K562 (cell line): ENCODE measurements around the gene NPB. TPM values are rescaled to one million over a fixed set of nuclear protein-coding genes. Genes with fewer than 3 reads are reported as not detected.

ENCODE experiments used
- CAMTA2 ChIP-seq: fragments of 250-450 bp; sonication (Bioruptor Pico); conservative IDR thresholded peaks from 2 replicates; pipeline ENCODE4 v1.5.1; 2022
- EGR1 ChIP-seq: fragments of 450-650 bp; conservative IDR thresholded peaks from 2 replicates; pipeline ENCODE4 v1.6.1; 2017; ENCODE audit warnings: mild to moderate bottlenecking
- ESRRA ChIP-seq: fragments of 450-650 bp; IDR thresholded peaks from 2 replicates; pipeline ENCODE4 v1.6.1; 2014; ENCODE audit warnings: low read depth, mild to moderate bottlenecking, moderate library complexity, borderline replicate concordance
- FUS ChIP-seq: fragments of 200-400 bp; formaldehyde crosslinking; optimal IDR thresholded peaks from 2 replicates; pipeline ENCODE3; 2017; ENCODE audit warnings: low read depth, low read length
- HLTF ChIP-seq: fragments of 450-650 bp; IDR thresholded peaks from 2 replicates; pipeline ENCODE4 v1.6.1; 2016
- HSF4 ChIP-seq: fragments of 250-450 bp; sonication (Bioruptor Pico); IDR thresholded peaks from 2 replicates; pipeline ENCODE4 v2.1.2; 2022; ENCODE audit warnings: mild to moderate bottlenecking, moderate library complexity, borderline replicate concordance
- MIER1 ChIP-seq: fragments of 450-650 bp; IDR thresholded peaks from 2 replicates; pipeline ENCODE4 v1.6.1; 2016; ENCODE audit warnings: antibody characterized with exemption, mild to moderate bottlenecking, low read depth
- MTA3 ChIP-seq: fragments of 450-650 bp; formaldehyde crosslinking; IDR thresholded peaks from 2 replicates; pipeline ENCODE4 v1.6.1; 2017; ENCODE audit warnings: mild to moderate bottlenecking, borderline replicate concordance
- MYNN ChIP-seq, 2 experiments: sonication (generic); formaldehyde crosslinking in 1 of 2; IDR thresholded peaks; 2 replicates each; pipeline versions ENCODE4 v1.5.0 to v1.6.1; 2016 to 2020; ENCODE audit warnings: antibody characterized with exemption in 1 of 2, missing genetic modification reagents in 1 of 2
- OTX1 ChIP-seq: fragments of 450-650 bp; formaldehyde crosslinking; IDR thresholded peaks from 2 replicates; pipeline ENCODE4 v1.4.0; 2022; ENCODE audit warnings: mild to moderate bottlenecking
- PHB ChIP-seq: fragments of 250-450 bp; sonication (Bioruptor Pico); IDR thresholded peaks from 2 replicates; pipeline ENCODE4 v1.5.0; 2021
- PHB2 ChIP-seq: fragments of 450-650 bp; IDR thresholded peaks from 2 replicates; pipeline ENCODE4 v1.6.1; 2017; ENCODE audit warnings: low read depth
- POLR2G ChIP-seq: fragments of 200-400 bp; formaldehyde crosslinking; IDR thresholded peaks from 2 replicates; pipeline ENCODE4 v1.6.1; 2017; ENCODE audit warnings: low read depth, mild to moderate bottlenecking, antibody characterized with exemption, low read length, moderate library complexity
- STAT5A ChIP-seq: IDR thresholded peaks from 2 replicates; pipeline ENCODE4 v1.6.1; 2012; ENCODE audit warnings: low read length, inconsistent platforms, borderline replicate concordance
- TBL1XR1 ChIP-seq, 2 experiments: IDR thresholded peaks; 2 replicates each; pipeline ENCODE4 v1.6.1; 2012; ENCODE audit warnings: improper control_type of control experiment in 2 of 2, low read length in 2 of 2, mild to moderate bottlenecking in 1 of 2
- ZNF830 ChIP-seq: fragments of 250-450 bp; sonication (Bioruptor Pico); IDR thresholded peaks from 2 replicates; pipeline ENCODE4 v1.5.0; 2021; ENCODE audit warnings: mild to moderate bottlenecking
- polyA plus RNA-seq, 8 experiments: library from polyadenylated mRNA; depleted of rRNA in 4 of 8; stranded (reverse) in 5 of 8; unstranded in 3 of 8; fragments of >200 nt; fragmentation: Nextera tagmentation in 2 of 8; fragmentation: Illumina TruSeq in 1 of 8; extraction: Ambion mirVana in 2 of 8; extraction: Trizol in 1 of 8; gene quantifications; 2 replicates each; pipeline versions ENCODE4 v1.2.1 to v1.2.3, GENCODE V29; 2011 to 2014; ENCODE audit warnings: inconsistent platforms in 1 of 8, missing spikeins in 1 of 8
- total RNA-seq, 7 experiments: library from RNA; depleted of rRNA in 6 of 7; stranded (reverse); fragments of >200 nt in 6 of 7; fragmentation: Illumina TruSeq in 2 of 7; extraction: Trizol in 2 of 7; gene quantifications; 2 replicates each; pipeline versions ENCODE4 v1.2.1 to v1.2.3, GENCODE V29; 2011 to 2021; ENCODE audit warnings: low replicate concordance in 1 of 7
- TF ChIP-seq, protein P1 (sequence below): sonication (generic); formaldehyde crosslinking; IDR thresholded peaks from 2 replicates; pipeline ENCODE4 v1.4.0; 2020; ENCODE audit warnings: mild to moderate bottlenecking, missing genetic modification reagents
- TF ChIP-seq, protein P2 (sequence below): fragments of 250-450 bp; sonication (Bioruptor Pico); IDR thresholded peaks from 2 replicates; pipeline ENCODE4 v1.4.0; 2020
- TF ChIP-seq, protein P3 (sequence below): sonication (generic); formaldehyde crosslinking; IDR thresholded peaks from 2 replicates; pipeline ENCODE4 v1.8.1; 2023; ENCODE audit warnings: mild to moderate bottlenecking, missing genetic modification reagents

The NPB gene
- total and polyA plus RNA-seq, 9 of the 15 experiments (the other 6 are each of a cell fraction or from before 2014, with no cell fraction given): 0.03 to 0.61 (median 0.14) TPM; not detected in 2

DNA sequence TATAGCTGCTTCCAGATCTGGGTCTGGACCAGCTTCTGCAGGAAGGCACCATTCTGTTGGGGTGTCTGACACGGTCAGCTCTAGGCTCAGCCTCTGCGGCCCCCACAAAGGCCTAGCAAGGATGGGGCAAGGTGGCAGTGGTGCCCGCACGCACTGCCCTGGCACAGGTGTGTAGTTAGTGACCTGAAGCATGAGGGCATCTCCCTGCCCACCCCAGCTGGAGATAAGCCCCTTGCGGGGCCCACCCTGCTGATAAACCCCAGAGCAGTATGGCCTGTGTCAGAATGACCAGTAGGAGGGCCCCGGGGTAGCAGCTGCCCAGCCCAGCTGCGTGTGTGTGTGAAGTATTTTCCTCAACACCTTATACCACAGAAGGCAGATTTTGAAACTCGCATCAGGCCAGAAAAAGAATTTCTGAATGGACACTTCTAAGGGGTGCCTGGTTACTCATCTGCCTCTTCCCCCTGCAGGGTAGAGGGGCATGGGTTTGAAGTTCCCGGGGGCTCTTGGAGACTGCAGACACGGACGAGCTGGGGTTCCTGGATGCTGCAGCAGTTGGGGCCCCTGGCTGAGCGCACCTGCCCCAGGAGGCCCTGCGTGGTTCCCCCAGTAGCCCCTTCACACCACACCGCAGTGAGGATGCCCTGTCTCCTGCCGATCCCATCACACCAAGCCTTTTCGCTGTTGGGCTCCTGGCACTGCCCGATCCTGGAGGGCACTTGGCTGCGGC is 35.4 kb upstream of the NPB start (continued):
- TF ChIP-seq POLR2G (peak; percentile 84), PHB (peak; percentile 8), STAT5A (no peak; the same call in 1 of the 2 replicates), ESRRA (no peak), ZNF830 (CRISPR knock-in tag) (0 out of 2 replicates have a peak, but pooled peaks have one; percentile 35), OTX1 (peak; percentile 12; the same call in 1 of the 2 replicates), PHB2 (no peak), EGR1 (no peak), MTA3 (no peak), MYNN (IDR thresholded peaks at IDR 0.05) (peak; percentile 89), MYNN (CRISPR knock-in tag; IDR thresholded peaks at IDR 0.05) (no peak), HSF4 (no peak), FUS (no peak), CAMTA2 (CRISPR knock-in tag) (no peak), TBL1XR1 (IDR thresholded peaks at IDR 0.05; ENCODE audit: low read length in 2 of 2) (no peak), HLTF (no peak), MIER1 (no peak)
- TF ChIP-seq, protein P1, sequence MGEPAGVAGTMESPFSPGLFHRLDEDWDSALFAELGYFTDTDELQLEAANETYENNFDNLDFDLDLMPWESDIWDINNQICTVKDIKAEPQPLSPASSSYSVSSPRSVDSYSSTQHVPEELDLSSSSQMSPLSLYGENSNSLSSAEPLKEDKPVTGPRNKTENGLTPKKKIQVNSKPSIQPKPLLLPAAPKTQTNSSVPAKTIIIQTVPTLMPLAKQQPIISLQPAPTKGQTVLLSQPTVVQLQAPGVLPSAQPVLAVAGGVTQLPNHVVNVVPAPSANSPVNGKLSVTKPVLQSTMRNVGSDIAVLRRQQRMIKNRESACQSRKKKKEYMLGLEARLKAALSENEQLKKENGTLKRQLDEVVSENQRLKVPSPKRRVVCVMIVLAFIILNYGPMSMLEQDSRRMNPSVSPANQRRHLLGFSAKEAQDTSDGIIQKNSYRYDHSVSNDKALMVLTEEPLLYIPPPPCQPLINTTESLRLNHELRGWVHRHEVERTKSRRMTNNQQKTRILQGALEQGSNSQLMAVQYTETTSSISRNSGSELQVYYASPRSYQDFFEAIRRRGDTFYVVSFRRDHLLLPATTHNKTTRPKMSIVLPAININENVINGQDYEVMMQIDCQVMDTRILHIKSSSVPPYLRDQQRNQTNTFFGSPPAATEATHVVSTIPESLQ (CRISPR knock-in tag): no peak
- TF ChIP-seq, protein P2, sequence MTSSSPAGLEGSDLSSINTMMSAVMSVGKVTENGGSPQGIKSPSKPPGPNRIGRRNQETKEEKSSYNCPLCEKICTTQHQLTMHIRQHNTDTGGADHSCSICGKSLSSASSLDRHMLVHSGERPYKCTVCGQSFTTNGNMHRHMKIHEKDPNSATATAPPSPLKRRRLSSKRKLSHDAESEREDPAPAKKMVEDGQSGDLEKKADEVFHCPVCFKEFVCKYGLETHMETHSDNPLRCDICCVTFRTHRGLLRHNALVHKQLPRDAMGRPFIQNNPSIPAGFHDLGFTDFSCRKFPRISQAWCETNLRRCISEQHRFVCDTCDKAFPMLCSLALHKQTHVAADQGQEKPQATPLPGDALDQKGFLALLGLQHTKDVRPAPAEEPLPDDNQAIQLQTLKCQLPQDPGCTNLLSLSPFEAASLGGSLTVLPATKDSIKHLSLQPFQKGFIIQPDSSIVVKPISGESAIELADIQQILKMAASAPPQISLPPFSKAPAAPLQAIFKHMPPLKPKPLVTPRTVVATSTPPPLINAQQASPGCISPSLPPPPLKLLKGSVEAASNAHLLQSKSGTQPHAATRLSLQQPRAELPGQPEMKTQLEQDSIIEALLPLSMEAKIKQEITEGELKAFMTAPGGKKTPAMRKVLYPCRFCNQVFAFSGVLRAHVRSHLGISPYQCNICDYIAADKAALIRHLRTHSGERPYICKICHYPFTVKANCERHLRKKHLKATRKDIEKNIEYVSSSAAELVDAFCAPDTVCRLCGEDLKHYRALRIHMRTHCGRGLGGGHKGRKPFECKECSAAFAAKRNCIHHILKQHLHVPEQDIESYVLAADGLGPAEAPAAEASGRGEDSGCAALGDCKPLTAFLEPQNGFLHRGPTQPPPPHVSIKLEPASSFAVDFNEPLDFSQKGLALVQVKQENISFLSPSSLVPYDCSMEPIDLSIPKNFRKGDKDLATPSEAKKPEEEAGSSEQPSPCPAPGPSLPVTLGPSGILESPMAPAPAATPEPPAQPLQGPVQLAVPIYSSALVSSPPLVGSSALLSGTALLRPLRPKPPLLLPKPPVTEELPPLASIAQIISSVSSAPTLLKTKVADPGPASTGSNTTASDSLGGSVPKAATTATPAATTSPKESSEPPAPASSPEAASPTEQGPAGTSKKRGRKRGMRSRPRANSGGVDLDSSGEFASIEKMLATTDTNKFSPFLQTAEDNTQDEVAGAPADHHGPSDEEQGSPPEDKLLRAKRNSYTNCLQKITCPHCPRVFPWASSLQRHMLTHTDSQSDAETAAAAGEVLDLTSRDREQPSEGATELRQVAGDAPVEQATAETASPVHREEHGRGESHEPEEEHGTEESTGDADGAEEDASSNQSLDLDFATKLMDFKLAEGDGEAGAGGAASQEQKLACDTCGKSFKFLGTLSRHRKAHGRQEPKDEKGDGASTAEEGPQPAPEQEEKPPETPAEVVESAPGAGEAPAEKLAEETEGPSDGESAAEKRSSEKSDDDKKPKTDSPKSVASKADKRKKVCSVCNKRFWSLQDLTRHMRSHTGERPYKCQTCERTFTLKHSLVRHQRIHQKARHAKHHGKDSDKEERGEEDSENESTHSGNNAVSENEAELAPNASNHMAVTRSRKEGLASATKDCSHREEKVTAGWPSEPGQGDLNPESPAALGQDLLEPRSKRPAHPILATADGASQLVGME (CRISPR knock-in tag): no peak
- TF ChIP-seq, protein P3, sequence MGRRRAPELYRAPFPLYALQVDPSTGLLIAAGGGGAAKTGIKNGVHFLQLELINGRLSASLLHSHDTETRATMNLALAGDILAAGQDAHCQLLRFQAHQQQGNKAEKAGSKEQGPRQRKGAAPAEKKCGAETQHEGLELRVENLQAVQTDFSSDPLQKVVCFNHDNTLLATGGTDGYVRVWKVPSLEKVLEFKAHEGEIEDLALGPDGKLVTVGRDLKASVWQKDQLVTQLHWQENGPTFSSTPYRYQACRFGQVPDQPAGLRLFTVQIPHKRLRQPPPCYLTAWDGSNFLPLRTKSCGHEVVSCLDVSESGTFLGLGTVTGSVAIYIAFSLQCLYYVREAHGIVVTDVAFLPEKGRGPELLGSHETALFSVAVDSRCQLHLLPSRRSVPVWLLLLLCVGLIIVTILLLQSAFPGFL (CRISPR knock-in tag): no peak
